Activated naive CD8-positive, alpha-beta T cell treated with anti-CD3 and anti-CD28 coated beads for 36 hours (primary cell): ENCODE measurements around the gene ZNF532. TPM values are rescaled to one million over a fixed set of nuclear protein-coding genes. Genes with fewer than 3 reads are reported as not detected.

Experiments
- DNase-seq: peaks from one replicate; pipeline ENCODE4 v3.0.0; 2021
- H3K27ac Mint-ChIP-seq: one replicate; pipeline ENCODE4 v1.8.0; 2022; ENCODE audit warnings: mild to moderate bottlenecking, moderate library complexity, mixed read lengths
- H3K27me3 Mint-ChIP-seq: one replicate; pipeline ENCODE4 v1.8.0; 2022; ENCODE audit warnings: mild to moderate bottlenecking, mixed read lengths
- H3K36me3 Mint-ChIP-seq: one replicate; pipeline ENCODE4 v1.8.0; 2021; ENCODE audit warnings: mild to moderate bottlenecking, mixed read lengths
- H3K4me1 Mint-ChIP-seq: one replicate; pipeline ENCODE4 v1.8.0; 2021; ENCODE audit warnings: mixed read lengths
- H3K4me3 Mint-ChIP-seq: one replicate; pipeline ENCODE4 v1.8.0; 2022; ENCODE audit warnings: mild to moderate bottlenecking, moderate library complexity, mixed read lengths
- H3K9me3 Mint-ChIP-seq: one replicate; pipeline ENCODE4 v1.8.0; 2022; ENCODE audit warnings: mixed read lengths
- total RNA-seq, 2 experiments: library from RNA; stranded (reverse); gene quantifications; one replicate each; pipeline ENCODE4 v1.2.3, GENCODE V29; 2021

The ZNF532 gene
- total RNA-seq, 2 experiments from 2014 or later: 1.2 to 1.5 TPM

GRCh38 chr18:58996131-58996641 lies 131.5 kb downstream of the ZNF532 start:
- no peak overlapping the region for H3K4me3 Mint-ChIP-seq
- H3K36me3 Mint-ChIP-seq: no peaks in the 10 kb centered on the region
- DNase-seq: no peak
- H3K4me1 Mint-ChIP-seq: peaks cover 4% of the 10 kb centered on the region
- H3K27ac Mint-ChIP-seq: no peak overlapping the region
- H3K27me3 Mint-ChIP-seq: peaks cover 29% of the 10 kb centered on the region
- H3K9me3 Mint-ChIP-seq: no peaks in the 10 kb centered on the region

- Mint-ChIP-seq H3K27ac (no peak overlapping the region), H3K4me1 (no peaks in the 10 kb centered on the region), H3K36me3 (no peaks in the 10 kb centered on the region), H3K4me3 (no peak overlapping the region), H3K27me3 (peaks cover 29% of the 10 kb centered on the region), H3K9me3 (no peaks in the 10 kb centered on the region)
- DNase-seq: no peak
Observed at GRCh38 chr18:58996696-58997095, 132.0 kb downstream of the ZNF532 start.

GRCh38 chr18:58997811-58998337 lies 133.2 kb downstream of the ZNF532 start:
- Mint-ChIP-seq H3K4me3 (no peak overlapping the region), H3K27me3 (peaks cover 28% of the 10 kb centered on the region), H3K36me3 (no peaks in the 10 kb centered on the region), H3K9me3 (no peaks in the 10 kb centered on the region), H3K27ac (no peak overlapping the region), H3K4me1 (no peaks in the 10 kb centered on the region)
- DNase-seq: no peak

DNA sequence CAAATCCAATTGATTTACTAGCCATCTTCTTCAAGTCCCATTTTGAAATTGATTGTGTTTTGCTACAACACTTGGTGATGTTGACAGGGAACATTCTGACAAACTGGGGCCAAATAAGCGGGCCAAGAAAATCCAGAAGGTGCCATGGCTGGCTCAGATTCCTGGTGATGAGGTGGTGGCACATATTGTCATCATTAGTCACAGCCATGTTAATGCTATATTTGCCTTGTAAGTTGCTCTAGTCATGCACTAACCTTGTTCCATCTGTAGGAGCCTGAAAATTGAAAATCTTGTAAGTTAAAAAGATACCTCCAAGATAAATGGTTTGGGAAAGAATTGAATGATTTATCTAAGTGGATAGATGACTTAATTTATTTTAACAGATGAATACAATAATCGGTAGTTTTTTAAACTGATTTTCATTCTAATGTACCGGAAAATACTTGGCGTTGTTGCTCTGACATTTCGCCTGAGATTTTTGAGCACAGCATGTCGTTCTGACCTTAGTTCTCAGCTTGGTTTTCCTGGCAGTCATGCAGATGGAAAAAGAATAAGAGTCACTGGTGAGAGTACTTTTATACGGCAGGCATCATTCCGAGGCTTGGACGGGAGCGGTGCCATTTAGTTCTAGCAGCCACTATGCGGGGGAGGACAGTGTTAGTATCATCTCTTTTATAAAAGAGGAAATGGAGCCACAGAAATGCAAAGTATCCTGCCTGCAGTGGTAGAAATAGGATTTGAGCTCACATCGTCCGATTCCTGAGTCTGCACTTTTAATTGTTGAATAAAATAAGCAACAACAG lies 133.9 kb downstream of the ZNF532 start:
- Mint-ChIP-seq H3K4me1 (no peaks in the 10 kb centered on the region), H3K9me3 (no peaks in the 10 kb centered on the region), H3K27me3 (peaks cover 26% of the 10 kb centered on the region), H3K4me3 (no peak overlapping the region), H3K36me3 (no peaks in the 10 kb centered on the region), H3K27ac (no peak overlapping the region)
- DNase-seq: no peak

GRCh38 chr18:59001166-59001565 lies 136.5 kb downstream of the ZNF532 start:
- Mint-ChIP-seq H3K9me3 (no peaks in the 10 kb centered on the region), H3K4me1 (no peaks in the 10 kb centered on the region), H3K36me3 (no peaks in the 10 kb centered on the region), H3K27ac (no peak overlapping the region), H3K4me3 (no peak overlapping the region), H3K27me3 (peaks cover 14% of the 10 kb centered on the region)
- DNase-seq: no peak

DNA sequence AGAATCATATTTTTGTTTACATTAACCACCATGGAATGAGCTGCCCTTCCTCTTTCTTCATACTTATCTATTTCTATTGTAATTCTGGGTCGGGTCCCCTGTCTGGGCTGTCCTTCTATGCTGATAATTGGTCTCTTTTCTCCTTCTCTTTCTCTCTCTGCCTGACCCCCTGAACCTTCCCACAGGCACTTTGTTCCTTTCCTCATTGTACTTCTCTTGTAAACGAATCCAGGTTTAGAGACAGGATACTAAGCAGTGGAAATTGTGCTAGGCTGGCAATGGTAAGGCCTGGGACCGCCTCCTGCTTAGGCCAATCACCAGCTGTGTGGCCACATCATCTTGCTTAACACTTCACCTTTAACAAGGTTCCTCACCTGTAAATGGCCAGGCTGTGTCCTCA lies 137.0 kb downstream of the ZNF532 start:
- H3K4me1 Mint-ChIP-seq: no peaks in the 10 kb centered on the region
- H3K27ac Mint-ChIP-seq: no peak overlapping the region
- H3K9me3 Mint-ChIP-seq: no peaks in the 10 kb centered on the region
- DNase-seq: no peak
- H3K36me3 Mint-ChIP-seq: no peaks in the 10 kb centered on the region
- H3K27me3 Mint-ChIP-seq: peaks cover 15% of the 10 kb centered on the region
- H3K4me3 Mint-ChIP-seq: no peak overlapping the region

DNA sequence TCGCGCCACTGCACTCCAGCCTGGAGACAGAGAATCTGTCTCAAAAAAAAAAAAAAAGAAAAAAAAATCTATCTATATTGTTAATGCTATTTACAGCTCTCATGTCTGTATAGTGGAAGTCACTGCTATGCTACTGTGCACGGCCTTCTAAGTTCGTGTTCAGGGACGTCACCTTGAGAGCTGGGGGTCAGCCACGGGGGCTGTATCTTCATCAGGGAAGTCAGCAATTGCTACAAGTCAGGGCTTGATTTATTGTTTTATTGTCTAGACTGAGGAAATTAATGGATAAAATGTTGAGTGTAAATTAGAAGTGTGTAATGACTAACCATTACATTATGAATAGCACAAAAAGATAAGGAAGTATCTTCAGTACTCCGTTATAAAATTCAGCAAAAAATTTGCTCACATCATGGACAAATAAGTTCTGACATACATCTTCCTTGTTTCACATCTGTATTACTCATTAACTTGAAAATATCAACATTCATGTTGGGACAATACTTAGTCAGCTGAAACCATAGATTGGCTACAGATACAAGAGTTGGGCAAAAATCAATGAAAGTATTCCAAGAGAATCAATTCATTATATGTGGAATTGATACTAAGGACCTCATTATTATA lies 138.4 kb downstream of the ZNF532 start:
- Mint-ChIP-seq H3K27ac (no peak overlapping the region), H3K9me3 (no peaks in the 10 kb centered on the region), H3K4me1 (no peaks in the 10 kb centered on the region), H3K27me3 (peaks cover 10% of the 10 kb centered on the region), H3K4me3 (no peak overlapping the region), H3K36me3 (no peaks in the 10 kb centered on the region)
- DNase-seq: no peak

DNA sequence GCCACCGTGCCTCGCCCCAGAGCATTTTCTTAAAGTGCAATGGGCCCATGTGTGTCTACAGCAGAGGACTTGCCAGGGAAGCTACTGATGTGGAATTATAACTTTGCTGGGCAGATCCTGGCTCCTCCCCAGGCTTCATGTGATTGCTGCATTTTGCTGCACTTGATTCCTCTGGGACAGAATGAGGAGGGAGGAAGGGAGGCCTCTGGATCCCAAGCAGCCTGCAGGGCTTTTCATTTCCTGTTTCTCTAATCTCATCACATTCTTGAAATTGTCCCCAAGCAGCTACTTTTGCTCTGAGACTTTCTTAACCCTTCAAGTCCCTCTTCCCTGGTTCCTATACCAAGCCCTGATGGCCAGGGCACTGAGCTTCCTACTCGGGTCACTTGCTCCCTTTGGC lies 140.6 kb downstream of the ZNF532 start:
- no peaks in the 10 kb centered on the region for H3K4me1 Mint-ChIP-seq
- no peak overlapping the region for H3K27ac Mint-ChIP-seq
- no peak for DNase-seq
- H3K36me3 Mint-ChIP-seq: no peaks in the 10 kb centered on the region
- peaks cover 10% of the 10 kb centered on the region for H3K27me3 Mint-ChIP-seq
- no peak overlapping the region for H3K4me3 Mint-ChIP-seq
- no peaks in the 10 kb centered on the region for H3K9me3 Mint-ChIP-seq

GRCh38 chr18:59006461-59007067 lies 141.9 kb downstream of the ZNF532 start:
- no peak overlapping the region for H3K4me3 Mint-ChIP-seq
- H3K9me3 Mint-ChIP-seq: no peaks in the 10 kb centered on the region
- H3K27me3 Mint-ChIP-seq: peaks cover 10% of the 10 kb centered on the region
- DNase-seq: no peak
- no peak overlapping the region for H3K27ac Mint-ChIP-seq
- no peaks in the 10 kb centered on the region for H3K4me1 Mint-ChIP-seq
- H3K36me3 Mint-ChIP-seq: no peaks in the 10 kb centered on the region

DNA sequence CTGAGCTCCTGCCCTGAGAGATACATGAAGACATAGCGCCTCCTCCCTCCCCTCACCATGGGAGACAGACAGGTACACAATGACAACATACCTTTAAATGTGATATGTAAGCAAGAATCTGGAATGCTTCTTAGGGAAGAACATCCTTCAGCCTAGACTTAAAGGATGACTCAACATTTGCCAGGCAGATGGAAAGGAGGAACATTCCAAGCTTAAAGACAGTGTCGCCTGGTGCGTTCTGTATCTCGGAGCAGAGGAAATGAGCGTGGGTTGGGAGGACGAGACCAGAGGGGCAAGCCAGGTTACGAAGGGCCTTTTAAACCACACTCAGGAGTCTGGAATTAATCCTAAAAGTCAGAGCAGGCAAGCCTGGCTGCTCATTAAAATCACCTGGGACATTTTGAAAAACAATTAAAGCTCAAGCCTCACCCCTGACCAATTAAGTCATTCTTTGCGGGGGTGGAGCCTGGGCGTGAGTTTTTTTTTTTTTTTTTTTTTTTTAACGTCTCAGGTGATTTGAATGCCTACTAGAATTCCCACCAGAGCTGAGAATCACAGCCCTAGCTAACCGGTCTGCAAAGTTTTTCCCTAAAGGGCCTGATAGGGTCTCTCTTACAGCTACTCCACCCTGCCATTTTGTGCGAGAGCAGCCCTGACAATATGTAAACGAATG lies 143.8 kb downstream of the ZNF532 start:
- H3K4me1 Mint-ChIP-seq: no peaks in the 10 kb centered on the region
- no peaks in the 10 kb centered on the region for H3K36me3 Mint-ChIP-seq
- no peak overlapping the region for H3K27ac Mint-ChIP-seq
- H3K4me3 Mint-ChIP-seq: no peak overlapping the region
- H3K27me3 Mint-ChIP-seq: peaks cover 10% of the 10 kb centered on the region
- no peaks in the 10 kb centered on the region for H3K9me3 Mint-ChIP-seq
- no peak for DNase-seq

DNA sequence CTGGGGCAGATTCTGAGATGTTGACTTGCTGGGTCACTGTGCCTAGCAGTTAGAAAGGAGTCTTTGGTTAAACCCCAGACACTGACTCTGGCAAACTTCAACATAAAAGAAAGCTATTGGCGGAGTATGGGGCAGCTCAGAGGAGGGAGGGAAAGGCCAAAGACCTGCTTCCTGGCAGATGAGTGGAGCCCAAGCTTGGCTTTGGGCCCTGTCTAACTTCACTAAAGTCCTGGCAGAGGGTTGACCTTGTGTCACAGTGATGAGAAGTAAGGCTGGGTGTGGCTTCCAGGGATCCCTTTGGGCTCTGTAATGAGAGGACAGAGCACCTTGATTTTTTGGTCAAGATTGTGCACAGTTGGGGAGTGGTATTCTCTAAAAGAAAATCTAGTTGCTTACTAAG lies 145.2 kb downstream of the ZNF532 start:
- Mint-ChIP-seq H3K9me3 (no peaks in the 10 kb centered on the region), H3K36me3 (no peaks in the 10 kb centered on the region), H3K27me3 (peaks cover 13% of the 10 kb centered on the region), H3K4me1 (no peaks in the 10 kb centered on the region), H3K4me3 (no peak overlapping the region), H3K27ac (no peak overlapping the region)
- no peak for DNase-seq

DNA sequence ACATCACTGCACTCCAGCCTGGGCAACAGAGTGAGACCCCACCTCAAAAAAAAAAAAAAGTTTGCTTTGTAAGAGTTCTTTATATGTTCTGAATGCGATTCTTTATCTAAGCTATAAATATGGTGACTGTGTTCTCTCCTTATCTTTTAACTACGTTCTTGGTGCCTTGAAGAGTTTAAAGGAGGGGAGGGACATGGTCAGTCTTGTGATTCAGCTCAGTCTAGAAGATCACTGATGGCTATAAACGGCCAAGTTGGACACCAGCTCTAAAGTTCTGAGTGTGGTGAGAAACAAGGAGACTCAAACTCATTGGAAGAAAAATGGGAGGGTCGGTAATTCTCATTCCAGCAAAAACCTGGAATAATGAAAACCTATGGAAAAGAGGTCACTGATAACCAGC lies 146.6 kb downstream of the ZNF532 start:
- DNase-seq: no peak
- no peaks in the 10 kb centered on the region for H3K36me3 Mint-ChIP-seq
- no peaks in the 10 kb centered on the region for H3K4me1 Mint-ChIP-seq
- peaks cover 13% of the 10 kb centered on the region for H3K27me3 Mint-ChIP-seq
- H3K27ac Mint-ChIP-seq: no peak overlapping the region
- H3K9me3 Mint-ChIP-seq: no peaks in the 10 kb centered on the region
- H3K4me3 Mint-ChIP-seq: no peak overlapping the region

DNA sequence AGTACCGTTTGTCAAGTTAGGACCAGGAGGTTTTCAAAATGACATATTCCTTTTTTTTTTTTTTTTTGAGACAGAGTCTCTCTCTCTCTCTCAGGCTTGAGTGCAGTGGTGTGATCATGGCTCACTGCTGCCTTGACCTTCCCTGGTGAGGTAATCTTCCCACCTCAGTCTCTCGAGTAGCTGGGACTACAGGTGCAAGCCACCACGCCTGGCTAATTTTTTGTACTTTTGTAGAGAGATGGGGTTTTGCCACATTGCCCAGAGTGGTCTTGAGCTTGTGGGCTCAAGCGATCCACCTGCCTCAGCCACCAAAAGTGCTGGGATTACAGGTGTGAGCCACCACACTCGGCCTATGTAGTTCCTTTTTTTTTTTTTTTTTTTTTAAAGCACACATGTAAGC lies 147.1 kb downstream of the ZNF532 start:
- Mint-ChIP-seq H3K36me3 (no peaks in the 10 kb centered on the region), H3K27me3 (peaks cover 12% of the 10 kb centered on the region)

DNA sequence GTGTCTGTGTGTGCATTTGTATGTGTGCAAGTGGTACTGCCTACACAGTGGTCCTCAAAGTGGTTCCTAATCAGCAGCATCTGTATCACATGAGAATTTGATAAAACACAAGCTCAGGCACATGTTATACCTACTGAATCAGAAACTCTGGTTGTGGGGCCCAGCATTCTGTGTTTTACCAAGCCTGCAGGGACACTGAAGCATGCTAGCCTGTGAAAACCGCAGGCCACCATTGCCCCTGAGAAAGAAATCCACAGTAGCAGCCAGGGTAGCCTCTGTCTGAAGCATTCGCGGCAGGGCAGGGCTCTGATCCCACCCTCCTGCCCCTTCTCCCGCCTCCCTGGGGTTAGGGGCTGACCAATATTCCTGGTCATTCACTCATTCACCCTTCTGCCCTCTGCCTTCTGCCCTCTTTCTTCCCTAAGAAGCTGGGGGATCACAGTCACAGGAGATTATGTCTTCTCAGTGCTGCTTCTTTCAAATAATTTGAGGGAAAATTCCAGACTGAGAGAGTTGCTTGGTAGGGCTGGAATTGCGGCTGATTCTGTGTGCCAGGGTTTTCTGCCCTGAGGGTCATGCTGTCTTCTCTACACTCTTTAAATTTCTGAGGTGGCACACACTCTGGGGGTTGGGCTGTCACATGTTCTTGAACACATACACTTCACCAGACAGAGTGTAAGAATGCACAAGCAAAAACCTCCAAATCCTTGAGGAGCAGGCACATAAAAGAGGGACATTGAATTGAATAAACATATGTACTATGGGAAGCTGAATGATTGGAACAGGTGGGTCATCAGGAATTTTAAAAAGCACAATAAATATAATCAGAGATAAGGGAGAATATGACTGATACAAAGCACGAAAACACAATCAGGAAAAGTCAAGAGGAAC lies 148.4 kb downstream of the ZNF532 start:
- Mint-ChIP-seq H3K4me1 (no peaks in the 10 kb centered on the region), H3K4me3 (no peak overlapping the region), H3K9me3 (peaks cover 8% of the 10 kb centered on the region), H3K27me3 (peaks cover 16% of the 10 kb centered on the region), H3K27ac (no peak overlapping the region), H3K36me3 (no peaks in the 10 kb centered on the region)
- no peak for DNase-seq

More for the DNA sequence above, 147.1 kb downstream of the ZNF532 start:
- Mint-ChIP-seq H3K27ac (no peak overlapping the region), H3K4me1 (no peaks in the 10 kb centered on the region), H3K4me3 (no peak overlapping the region), H3K9me3 (peaks cover 3% of the 10 kb centered on the region)
- no peak for DNase-seq
